GM12874 (cell line): ENCODE measurements around the gene C2CD2L.
A peak's percentile ranks its signal among the peaks of the same experiment; 100 is the strongest.

Source experiments
- CTCF ChIP-seq: IDR thresholded peaks from 2 replicates; pipeline ENCODE4 v1.5.1; 2011; ENCODE audit warnings: low read depth, mild to moderate bottlenecking, control low read depth, low read length, moderate library complexity; ENCODE audit not compliant: insufficient read depth

Gene C2CD2L

GRCh38 chr11:119152043-119152442, 44.9 kb downstream of the C2CD2L start:
- no peak for TF ChIP-seq CTCF

- TF ChIP-seq CTCF, result no peak
These were observed 45.5 kb downstream of the C2CD2L start for GRCh38 chr11:119152604-119153003.

- no peak for TF ChIP-seq CTCF
These were observed 46.1 kb downstream of the C2CD2L start for GRCh38 chr11:119153049-119153818.

- no peak for TF ChIP-seq CTCF
These were observed 47.0 kb downstream of the C2CD2L start for GRCh38 chr11:119154178-119154577.

GRCh38 chr11:119155733-119156492, 48.8 kb downstream of the C2CD2L start:
- peak; percentile 15; the same call in 1 of the 2 replicates for TF ChIP-seq CTCF

GRCh38 chr11:119156496-119156895, 49.4 kb downstream of the C2CD2L start:
- TF ChIP-seq CTCF, result no peak

GRCh38 chr11:119157063-119157462, 49.9 kb downstream of the C2CD2L start:
- TF ChIP-seq CTCF, result no peak
